Neural cell (in vitro differentiated cells): ENCODE measurements around the gene TNS1. TPM values are rescaled to one million over a fixed set of nuclear protein-coding genes. Genes with fewer than 3 reads are reported as not detected.

Source experiments
- H2AFZ ChIP-seq: fragments of 200-600, 300-800 bp; sonication (generic), shearing (Covaris generic); 2 replicates; pipeline ENCODE4 v1.6.0; 2014; ENCODE audit warnings: low read depth, mild to moderate bottlenecking, antibody characterized with exemption, low read length, moderate library complexity
- H3F3A ChIP-seq: fragments of 200-600 bp; shearing (Covaris generic); 2 replicates; pipeline ENCODE4 v1.6.1; 2016; ENCODE audit warnings: mild to moderate bottlenecking, moderate library complexity, mixed read lengths, antibody characterized with exemption, low read length; ENCODE audit not compliant: insufficient read depth, poor library complexity, severe bottlenecking
- H3K27ac ChIP-seq: fragments of 200-600, 300-800 bp; sonication (generic), shearing (Covaris generic); 2 replicates; pipeline ENCODE4 v1.5.1; 2014; ENCODE audit warnings: mild to moderate bottlenecking, low read length, moderate library complexity
- H3K27me3 ChIP-seq: fragments of 300-800, 200-600 bp; sonication (generic), shearing (Covaris generic); 2 replicates; pipeline ENCODE4 v1.6.0; 2014; ENCODE audit warnings: mild to moderate bottlenecking, low read depth, low read length, moderate library complexity; ENCODE audit not compliant: insufficient read depth
- H3K36me3 ChIP-seq: fragments of 300-800, 200-600 bp; sonication (generic), shearing (Covaris generic); 2 replicates; pipeline ENCODE4 v1.5.1; 2014; ENCODE audit warnings: mild to moderate bottlenecking, antibody characterized with exemption, low read length, moderate library complexity; ENCODE audit not compliant: insufficient read depth
- H3K4me2 ChIP-seq: fragments of 300-800, 200-600 bp; sonication (generic), shearing (Covaris generic); 2 replicates; pipeline ENCODE4 v1.6.0; 2014; ENCODE audit warnings: mild to moderate bottlenecking, low read length
- H3K4me3 ChIP-seq: fragments of 300-800, 200-600 bp; sonication (generic), shearing (Covaris generic); 2 replicates; pipeline ENCODE4 v1.5.1; 2014; ENCODE audit warnings: mild to moderate bottlenecking, low read length, moderate library complexity
- H3K79me2 ChIP-seq: fragments of 200-600 bp; shearing (Covaris generic); replicated peaks from 2 replicates; pipeline ENCODE4 v1.6.0; 2014; ENCODE audit warnings: mild to moderate bottlenecking, low read length, moderate library complexity; ENCODE audit not compliant: insufficient read depth
- H3K9ac ChIP-seq: fragments of 300-800, 200-600 bp; sonication (generic), shearing (Covaris generic); 2 replicates; pipeline ENCODE4 v1.6.1; 2016; ENCODE audit warnings: mild to moderate bottlenecking, low read length, mixed read lengths
- H3K9me2 ChIP-seq: fragments of 200-600 bp; shearing (Covaris generic); 2 replicates; pipeline ENCODE4 v1.6.1; 2016; ENCODE audit warnings: mild to moderate bottlenecking, low read length, mixed read lengths; ENCODE audit not compliant: insufficient read depth
- H3K9me3 ChIP-seq: fragments of 200-600, 300-800 bp; sonication (generic), shearing (Covaris generic); 2 replicates; pipeline ENCODE4 v1.6.1; 2016; ENCODE audit warnings: mild to moderate bottlenecking, mixed run types, low read length, moderate library complexity, mixed read lengths
- H4K20me1 ChIP-seq: fragments of 200-600 bp; shearing (Covaris generic); 2 replicates; pipeline ENCODE4 v1.6.1; 2016; ENCODE audit warnings: mild to moderate bottlenecking, mixed run types; ENCODE audit not compliant: insufficient read depth
- CTCF ChIP-seq: fragments of 450-650 bp; IDR thresholded peaks from 2 replicates; pipeline ENCODE4 v1.5.1; 2014; ENCODE audit warnings: antibody characterized with exemption, mild to moderate bottlenecking, moderate library complexity; ENCODE audit not compliant: poor library complexity, severe bottlenecking
- EP300 ChIP-seq: fragments of 450-650 bp; conservative IDR thresholded peaks from 2 replicates; pipeline ENCODE4 v1.6.1; 2014; ENCODE audit warnings: antibody characterized with exemption, mild to moderate bottlenecking, moderate library complexity; ENCODE audit not compliant: poor library complexity, severe bottlenecking
- EZH2 ChIP-seq: fragments of 200-600, 300-800 bp; shearing (Covaris generic), sonication (generic); IDR thresholded peaks from 2 replicates; pipeline ENCODE4 v1.6.1; 2014; ENCODE audit warnings: antibody characterized with exemption, low read length, borderline replicate concordance, mild to moderate bottlenecking; ENCODE audit not compliant: insufficient read depth, poor library complexity, severe bottlenecking
- MXI1 ChIP-seq: fragments of 450-650 bp; conservative IDR thresholded peaks from 2 replicates; pipeline ENCODE4 v1.6.1; 2014; ENCODE audit warnings: antibody characterized with exemption, mild to moderate bottlenecking; ENCODE audit not compliant: poor library complexity, severe bottlenecking
- POLR2AphosphoS5 ChIP-seq: IDR thresholded peaks from 2 replicates; pipeline ENCODE4 v1.6.1; 2012
- RAD21 ChIP-seq: fragments of 450-650 bp; conservative IDR thresholded peaks from 2 replicates; pipeline ENCODE4 v1.6.1; 2014; ENCODE audit warnings: antibody characterized with exemption, mild to moderate bottlenecking, moderate library complexity
- REST ChIP-seq: IDR thresholded peaks from 2 replicates; pipeline ENCODE4 v1.6.1; 2012; ENCODE audit warnings: borderline replicate concordance
- SMC3 ChIP-seq: fragments of 450-650 bp; conservative IDR thresholded peaks from 2 replicates; pipeline ENCODE4 v1.6.1; 2014; ENCODE audit warnings: antibody characterized with exemption, mild to moderate bottlenecking, moderate library complexity; ENCODE audit not compliant: poor library complexity
- TAF1 ChIP-seq: IDR thresholded peaks from 2 replicates; pipeline ENCODE4 v1.6.1; 2012; ENCODE audit warnings: low read depth
- polyA plus RNA-seq: library from polyadenylated mRNA; depleted of rRNA; stranded (reverse); fragments of >200 nt; gene quantifications from 2 replicates; pipeline ENCODE4 v1.2.3, GENCODE V29; 2014

The TNS1 gene
- polyA plus RNA-seq, 1 donor from 2014 or later, result 1.5 TPM

DNA sequence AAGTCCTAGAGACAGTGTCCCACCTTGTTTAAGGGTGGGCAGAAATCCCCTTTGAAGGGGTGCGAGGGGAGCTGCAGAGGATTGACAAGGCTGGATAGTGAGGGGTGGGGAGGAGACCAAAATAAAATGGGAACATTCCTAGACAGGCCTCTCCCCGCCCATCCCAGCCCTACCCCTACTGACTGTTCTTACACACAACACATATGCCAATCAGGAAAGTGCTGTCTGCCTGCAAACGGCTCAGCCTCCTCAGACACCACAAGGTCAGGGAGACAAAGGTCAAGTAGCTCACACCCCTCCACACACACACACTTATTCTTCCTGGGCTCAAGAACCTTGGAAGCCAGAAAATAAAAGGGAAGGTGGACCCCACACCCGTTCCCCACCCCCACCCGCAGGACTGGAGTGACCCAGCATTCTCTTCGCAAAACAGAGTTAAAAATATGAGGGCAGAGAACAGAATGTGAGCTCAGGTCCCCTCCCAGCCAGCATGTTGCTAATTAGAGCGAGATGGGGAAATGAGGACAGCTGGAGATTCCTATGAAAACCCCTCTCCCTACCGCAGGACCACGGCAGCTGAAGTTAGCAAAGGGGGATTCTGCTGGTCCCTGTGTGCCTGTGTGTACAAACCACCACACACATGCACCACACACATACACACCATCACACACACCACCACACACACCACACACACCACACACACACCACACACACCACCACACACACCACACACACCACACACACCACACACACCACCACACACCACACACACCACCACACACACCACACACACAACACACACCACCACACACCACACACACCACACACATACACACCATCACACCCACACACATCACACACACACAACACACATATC, 197.8 kb downstream of the TNS1 start:
- Histone ChIP-seq H3K36me3 (no peaks in the 10 kb centered on the region), H3K27me3 (no peaks in the 10 kb centered on the region), H3K4me3 (no peak overlapping the region), H4K20me1 (no peaks in the 10 kb centered on the region), H3K27ac (no peak overlapping the region), H3K4me2 (no peak overlapping the region), H3K79me2 (no peaks in the 10 kb centered on the region), H2AFZ (no peak overlapping the region), H3K9me2 (no peaks in the 10 kb centered on the region), H3F3A (no peaks in the 10 kb centered on the region), H3K9me3 (no peaks in the 10 kb centered on the region), H3K9ac (no peak overlapping the region)
- TF ChIP-seq CTCF (no peak), TAF1 (no peak), RAD21 (no peak), POLR2AphosphoS5 (no peak), REST (no peak), SMC3 (no peak), MXI1 (no peak), EZH2 (no peak), EP300 (no peak)

- no peak overlapping the region for H3K4me2 ChIP-seq
- H3K9me2 ChIP-seq, result no peaks in the 10 kb centered on the region
- TF ChIP-seq MXI1 (no peak), EP300 (no peak), POLR2AphosphoS5 (no peak), EZH2 (no peak), CTCF (no peak), RAD21 (no peak), REST (no peak), SMC3 (no peak), TAF1 (no peak)
- no peak overlapping the region for H3K27ac ChIP-seq
- no peaks in the 10 kb centered on the region for H3F3A ChIP-seq
- H3K36me3 ChIP-seq, result no peaks in the 10 kb centered on the region
- H3K4me3 ChIP-seq, result no peak overlapping the region
- no peaks in the 10 kb centered on the region for H3K79me2 ChIP-seq
- H3K9ac ChIP-seq, result no peak overlapping the region
- no peaks in the 10 kb centered on the region for H4K20me1 ChIP-seq
- no peaks in the 10 kb centered on the region for H3K27me3 ChIP-seq
- H3K9me3 ChIP-seq, result no peaks in the 10 kb centered on the region
- H2AFZ ChIP-seq, result no peak overlapping the region
Observed at GRCh38 chr2:217804338-217804737, 198.5 kb downstream of the TNS1 start.
